IMR-90 (cell line): ENCODE results near the gene DOK4. TPM values are rescaled to one million over a fixed set of nuclear protein-coding genes. Genes with fewer than 3 reads are reported as not detected.

Experiments used
- ATAC-seq: fragments of 200-7000 bp; cut with Tn5 transposase; 2 replicates; pipeline ENCODE4 v1.9.1; 2020; ENCODE audit warnings: low read depth, mild to moderate bottlenecking, moderate library complexity
- BruUV-seq: library from RNA; stranded (reverse); fragments of 400-500 nt; replicated peaks from 2 replicates; lab custom pipeline; 2021; lab: Mats Ljungman, UMichigan
- CTCF ChIA-PET: fragments of 300-600 bp; formaldehyde crosslinking; extraction: SDS; loops from one replicate; lab custom pipeline; 2021; ENCODE audit warnings: antibody characterized with exemption; lab: Yijun Ruan, JAX
- POLR2A ChIA-PET: fragments of 300-600 bp; sonication (Branson Sonifier 250); formaldehyde crosslinking; loops from one replicate; lab custom pipeline; 2022; ENCODE audit warnings: antibody characterized with exemption; ENCODE audit not compliant: unreplicated experiment; lab: Charles Lee
- DNase-seq: peaks from one replicate; pipeline ENCODE4 v3.0.0; 2013
- H2AFZ ChIP-seq: replicated peaks from 2 replicates; pipeline ENCODE3; 2013; ENCODE audit warnings: low read length, mild to moderate bottlenecking; ENCODE audit not compliant: poor library complexity
- H2AK5ac ChIP-seq: 2 replicates; pipeline ENCODE4 v1.6.1; 2013; ENCODE audit warnings: low read depth, low read length, inconsistent platforms
- H2AK9ac ChIP-seq: replicated peaks from 2 replicates; pipeline ENCODE3; 2013; ENCODE audit warnings: mild to moderate bottlenecking, low read depth, low read length, moderate library complexity; ENCODE audit not compliant: poor library complexity
- H2BK120ac ChIP-seq: 2 replicates; pipeline ENCODE4 v1.6.1; 2013; ENCODE audit warnings: low read depth, low read length, inconsistent platforms
- H2BK15ac ChIP-seq: 3 replicates; pipeline ENCODE4 v1.6.1; 2013; ENCODE audit warnings: low read depth, low read length, inconsistent platforms
- H2BK20ac ChIP-seq: 2 replicates; pipeline ENCODE4 v1.6.1; 2013; ENCODE audit warnings: low read depth, mild to moderate bottlenecking, inconsistent platforms, low read length, moderate library complexity
- H2BK5ac ChIP-seq: 2 replicates; pipeline ENCODE4 v1.6.1; 2013; ENCODE audit warnings: mild to moderate bottlenecking, low read depth, low read length, inconsistent platforms; ENCODE audit not compliant: poor library complexity, severe bottlenecking
- H3K14ac ChIP-seq: replicated peaks from 2 replicates; pipeline ENCODE4 v1.6.1; 2013; ENCODE audit warnings: low read depth, low read length, inconsistent platforms
- H3K18ac ChIP-seq: 2 replicates; pipeline ENCODE4 v1.6.1; 2013; ENCODE audit warnings: low read depth, low read length, control low read depth
- H3K23ac ChIP-seq: 2 replicates; pipeline ENCODE4 v1.6.1; 2013; ENCODE audit warnings: low read depth, low read length, inconsistent platforms
- H3K27ac ChIP-seq: 2 replicates; pipeline ENCODE4 v1.5.1; 2013; ENCODE audit warnings: mild to moderate bottlenecking, control low read depth, low read length; ENCODE audit not compliant: insufficient read depth
- H3K27me3 ChIP-seq: 2 replicates; pipeline ENCODE4 v1.6.1; 2013; ENCODE audit warnings: low read length; ENCODE audit not compliant: control insufficient read depth, insufficient read depth
- H3K36me3 ChIP-seq: 2 replicates; pipeline ENCODE4 v1.6.1; 2013; ENCODE audit warnings: low read length, mixed read lengths; ENCODE audit not compliant: control insufficient read depth, insufficient read depth
- H3K4ac ChIP-seq: 2 replicates; pipeline ENCODE4 v1.6.1; 2013; ENCODE audit warnings: low read depth, low read length, inconsistent platforms
- H3K4me1 ChIP-seq: 2 replicates; pipeline ENCODE4 v1.6.1; 2013; ENCODE audit warnings: low read length, mixed read lengths; ENCODE audit not compliant: control insufficient read depth, insufficient read depth
- H3K4me2 ChIP-seq: 2 replicates; pipeline ENCODE4 v1.6.1; 2013; ENCODE audit warnings: low read depth, mild to moderate bottlenecking, control low read depth, low read length, moderate library complexity
- H3K4me3 ChIP-seq: 2 replicates; pipeline ENCODE4 v1.5.1; 2013; ENCODE audit warnings: low read depth, mild to moderate bottlenecking, control low read depth, low read length, moderate library complexity; ENCODE audit not compliant: insufficient read depth
- H3K56ac ChIP-seq: 2 replicates; pipeline ENCODE4 v1.6.1; 2013; ENCODE audit warnings: low read length, inconsistent platforms; ENCODE audit not compliant: insufficient read depth; ENCODE audit errors: extremely low read depth
- H3K79me1 ChIP-seq, 2 experiments: 2 replicates each; pipeline ENCODE4 v1.6.1; 2013; ENCODE audit warnings: low read length in 2 of 2, inconsistent platforms in 1 of 2, low read depth in 1 of 2
- H3K9ac ChIP-seq: 2 replicates; pipeline ENCODE4 v1.6.1; 2013; ENCODE audit warnings: low read depth, low read length, control low read depth
- H3K9me1 ChIP-seq: 2 replicates; pipeline ENCODE4 v1.6.1; 2013; ENCODE audit warnings: low read length, inconsistent platforms; ENCODE audit not compliant: insufficient read depth
- H3K9me3 ChIP-seq: 2 replicates; pipeline ENCODE4 v1.6.1; 2013; ENCODE audit warnings: low read length; ENCODE audit not compliant: control insufficient read depth, insufficient read depth
- H4K20me1 ChIP-seq: 2 replicates; pipeline ENCODE4 v1.6.1; 2013; ENCODE audit warnings: low read length, inconsistent platforms; ENCODE audit not compliant: insufficient read depth
- H4K5ac ChIP-seq: 2 replicates; pipeline ENCODE4 v1.6.1; 2013; ENCODE audit warnings: mild to moderate bottlenecking, low read depth, low read length, control low read depth
- H4K8ac ChIP-seq, 2 experiments: 2 replicates each; pipeline ENCODE4 v1.6.1; 2013; ENCODE audit warnings: low read depth in 2 of 2, low read length in 2 of 2, control low read depth in 1 of 2, inconsistent platforms in 1 of 2
- H4K91ac ChIP-seq: 2 replicates; pipeline ENCODE4 v1.6.1; 2013; ENCODE audit warnings: low read depth, low read length, inconsistent platforms; ENCODE audit not compliant: insufficient read depth
- CHD1 ChIP-seq: IDR thresholded peaks from 2 replicates; pipeline ENCODE4 v1.6.1; 2012; ENCODE audit warnings: low read depth, low read length, improper control_type of control experiment
- FOS ChIP-seq: fragments of 150-350 bp; IDR thresholded peaks from 2 replicates; pipeline ENCODE4 v1.6.1; 2016; ENCODE audit warnings: low read depth, low read length
- MAZ ChIP-seq: IDR thresholded peaks from 2 replicates; pipeline ENCODE4 v1.6.1; 2012; ENCODE audit warnings: low read depth, mild to moderate bottlenecking, low read length, improper control_type of control experiment, moderate library complexity, borderline replicate concordance
- RAD21 ChIP-seq: IDR thresholded peaks from 2 replicates; pipeline ENCODE4 v1.6.1; 2012; ENCODE audit warnings: low read length, improper control_type of control experiment
- RCOR1 ChIP-seq: IDR thresholded peaks from 2 replicates; pipeline ENCODE4 v1.6.1; 2012; ENCODE audit warnings: mild to moderate bottlenecking, low read length, improper control_type of control experiment; ENCODE audit not compliant: insufficient replicate concordance
- USF2 ChIP-seq: fragments of 150-350 bp; IDR thresholded peaks from 2 replicates; pipeline ENCODE4 v1.6.1; 2017; ENCODE audit warnings: mild to moderate bottlenecking, antibody characterized with exemption, low read length, low read depth
- WGBS, 2 experiments: methylation state at CpG; one replicate each; pipeline versions ENCODE4 v1.1.5 to v1.1.7; 2013; ENCODE audit warnings: missing lambda C conversion rate in 2 of 2; ENCODE audit not compliant: insufficient read length in 1 of 2; ENCODE audit errors: extremely low coverage in 2 of 2; 5-methylcytosine and 5-hydroxymethylcytosine counted together
- dilution Hi-C: fragments of 300-500 bp; cut with HindIII; formaldehyde crosslinking; loops from one replicate; pipeline ENCODE4 v1.14.3; 2018; ENCODE audit warnings: low sequenced_read_pairs; ENCODE audit not compliant: unreplicated experiment
- in situ Hi-C: fragments of 300-500 bp; cut with MboI; formaldehyde crosslinking; loops from 3 replicates; pipeline ENCODE4 v1.14.3; 2019; ENCODE audit warnings: low sequenced_read_pairs, inconsistent platforms, mixed read lengths
- intact Hi-C: fragments of 100-400 bp; cut with micrococcal nuclease; formaldehyde crosslinking; loops from 2 replicates; pipeline ENCODE4 v1.10.0; 2022
- polyA plus RNA-seq, 3 experiments: library from polyadenylated mRNA; depleted of rRNA; stranded (reverse); fragments of >200 nt; gene quantifications; 2 replicates each; pipeline ENCODE4 v1.2.3, GENCODE V29; 2012; ENCODE audit warnings: low replicate concordance in 1 of 3
- total RNA-seq: library from RNA; depleted of rRNA; stranded (reverse); fragments of >200 nt; gene quantifications from 2 replicates; pipeline ENCODE4 v1.2.3, GENCODE V29; 2012

DOK4 gene
- total and polyA plus RNA-seq, 2 of the 4 experiments (the other 2 are of a cell fraction) = 22.0 to 25.9 TPM

DNA sequence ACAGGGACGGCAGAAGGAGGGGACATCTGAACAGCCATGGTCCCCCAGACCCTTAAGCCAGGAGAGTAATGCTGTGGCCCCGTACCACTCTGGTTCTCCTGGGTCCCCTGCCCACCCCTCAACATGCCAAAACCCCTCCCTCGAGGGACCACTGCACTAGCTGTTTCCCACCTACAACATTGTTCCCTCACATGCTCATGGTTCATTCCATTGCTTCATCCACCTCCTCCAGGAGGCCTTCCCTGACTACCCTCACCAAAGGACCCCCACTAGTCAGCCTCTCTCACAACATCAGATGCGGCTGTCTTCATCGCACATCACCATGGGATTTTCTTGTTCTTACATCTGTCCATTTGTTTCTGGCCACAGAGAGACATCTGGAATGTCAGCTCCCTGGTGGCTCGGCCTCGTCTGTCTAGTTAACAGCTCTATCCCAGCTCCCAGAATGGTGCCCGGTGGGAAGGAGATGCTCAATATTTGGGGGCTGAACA, 1.7 kb downstream of the DOK4 start:
- Histone ChIP-seq H2AK5ac (peak overlapping the region; percentile 18; the same call in 1 of the 2 replicates), H4K20me1 (no peaks in the 10 kb centered on the region; the same call in 1 of the 2 replicates), H2AFZ (no peak overlapping the region), H3K4ac (no peak overlapping the region; the same call in 1 of the 2 replicates), H2BK5ac (no peak overlapping the region), H3K27ac (no peak overlapping the region), H4K5ac (no peak overlapping the region), H3K4me3 (no peak overlapping the region), H3K56ac (no peak overlapping the region), H2AK9ac (no peak overlapping the region), H3K14ac (no peak overlapping the region), H4K91ac (no peak overlapping the region), H3K9me3 (no peaks in the 10 kb centered on the region), H2BK20ac (no peak overlapping the region), H3K27me3 (peaks cover 2% of the 10 kb centered on the region; the same call in 1 of the 2 replicates), H2BK15ac (no peak overlapping the region), H3K18ac (no peak overlapping the region), H3K79me1 (peaks cover 0 to 4% of the 10 kb centered on the region in 2 experiments; a peak in 2 of 4 replicates), H3K36me3 (no peaks in the 10 kb centered on the region), H3K4me2 (no peak overlapping the region), H2BK120ac (no peak overlapping the region), H3K9me1 (peaks cover 4% of the 10 kb centered on the region), H3K23ac (no peak overlapping the region), H3K9ac (no peak overlapping the region), H3K4me1 (peaks cover 6% of the 10 kb centered on the region), H4K8ac (no peak overlapping the region)
- in situ Hi-C loops = no loop called here
- 100% methylated on average over 2 of the region's 8 CpGs; no CpG with 5 or more reads in 1 of the 2 experiments for WGBS, 2 experiments
- intact Hi-C loops = no loop called here
- ChIA-PET POLR2A (no interaction called here), CTCF (interaction anchor here (1.3 kb wide), 1 partner anchor 36 kb away, joined by 3 read pairs; no protein-coding TSS in a partner anchor)
- BruUV-seq = no TSS peak
- dilution Hi-C loops = no loop called here
- no peak for ATAC-seq
- no peak for DNase-seq
- no peak for TF ChIP-seq FOS
- no peak for TF ChIP-seq USF2
- TF ChIP-seq MAZ = no peak
- no peak for TF ChIP-seq RAD21
- no peak for TF ChIP-seq RCOR1
- TF ChIP-seq CHD1 = no peak
